GM19328 (cell line): Measurements from ENCODE around the gene NYAP2.
A peak's percentile ranks its signal among the peaks of the same experiment; 100 is the strongest.

Experiments
- ATAC-seq: cut with Tn5 transposase; IDR thresholded peaks from one replicate; pipeline ENCODE4 v1.9.1; 2021; ENCODE audit warnings: mild to moderate bottlenecking, moderate library complexity; ENCODE audit not compliant: unreplicated experiment

The NYAP2 gene

DNA sequence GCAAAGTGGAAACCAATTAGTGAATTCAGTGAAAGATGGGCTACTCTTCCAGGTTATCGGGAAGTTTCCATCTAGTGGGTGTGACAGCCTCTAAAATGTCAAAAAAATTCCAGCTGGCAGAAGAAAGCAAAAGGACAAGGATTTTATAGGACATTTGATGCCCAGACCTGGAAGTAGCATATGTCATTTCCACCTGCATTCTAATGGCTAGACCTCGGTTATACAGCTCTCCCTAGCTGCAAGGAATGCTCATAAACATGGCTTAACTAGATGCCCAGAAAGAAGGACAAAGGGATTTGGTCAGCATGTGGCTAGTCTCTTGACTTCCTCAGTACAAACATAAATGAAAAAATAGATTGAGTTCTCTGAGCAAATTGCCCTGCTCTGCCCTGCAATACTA is 215.4 kb downstream of the NYAP2 start:
- no peak for ATAC-seq

DNA sequence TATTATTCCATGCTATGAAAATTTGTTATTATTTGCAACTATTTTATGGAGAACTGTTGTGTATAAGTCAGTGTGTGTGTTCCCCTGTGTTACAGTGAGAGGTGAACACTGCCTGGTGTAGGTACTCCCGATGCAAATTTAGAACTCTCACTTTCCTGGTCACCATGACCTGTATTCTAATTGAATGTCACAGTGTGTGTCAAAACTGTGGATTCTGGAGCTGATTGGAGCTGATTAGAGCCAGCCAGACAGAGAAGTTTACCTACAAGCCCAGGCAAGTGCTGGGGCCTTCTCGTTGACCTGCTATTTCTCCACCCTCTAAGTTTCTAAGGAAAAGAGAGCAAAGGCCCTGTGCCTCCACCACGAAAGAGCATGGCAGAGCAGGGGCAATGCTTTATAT is 216.0 kb downstream of the NYAP2 start:
- no peak for ATAC-seq

DNA sequence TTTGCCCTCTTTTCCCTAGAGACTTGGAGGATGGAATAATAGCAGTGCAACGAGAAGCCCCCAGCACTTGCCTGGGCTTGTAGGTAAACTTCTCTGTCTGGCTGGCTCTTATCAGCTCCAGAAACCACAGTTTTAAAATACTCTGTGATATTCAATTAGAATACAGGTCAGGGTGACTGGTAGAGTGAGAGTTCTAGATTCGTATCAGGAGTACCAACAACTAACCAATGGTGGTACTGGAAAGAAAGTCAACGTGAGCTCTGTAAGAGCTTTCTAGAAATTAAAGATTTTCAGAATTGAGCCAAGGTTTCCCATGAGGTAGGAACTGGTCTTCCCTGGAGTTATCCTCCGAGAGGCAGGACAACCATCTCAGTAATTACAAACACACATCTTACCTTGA is 216.9 kb downstream of the NYAP2 start:
- no peak for ATAC-seq

DNA sequence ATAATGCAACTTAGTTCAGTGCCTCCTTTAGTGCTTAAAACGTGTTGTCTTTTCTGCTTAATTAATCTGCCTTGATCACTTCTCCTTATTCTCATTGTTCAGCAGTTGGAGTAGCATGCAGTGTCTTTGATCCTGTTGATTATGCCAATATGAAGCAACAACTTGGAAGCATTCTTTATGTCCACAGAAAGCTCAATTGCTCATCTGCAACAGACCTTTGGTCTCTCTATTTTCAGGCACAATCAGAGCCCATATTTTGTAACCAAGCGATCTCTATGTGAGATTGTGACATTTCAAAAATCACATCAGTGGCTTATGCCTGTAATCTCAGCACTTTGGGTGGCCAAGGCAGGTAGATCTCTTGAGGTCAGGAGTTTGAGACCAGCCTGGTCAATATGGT is 217.3 kb downstream of the NYAP2 start:
- ATAC-seq = no peak

DNA sequence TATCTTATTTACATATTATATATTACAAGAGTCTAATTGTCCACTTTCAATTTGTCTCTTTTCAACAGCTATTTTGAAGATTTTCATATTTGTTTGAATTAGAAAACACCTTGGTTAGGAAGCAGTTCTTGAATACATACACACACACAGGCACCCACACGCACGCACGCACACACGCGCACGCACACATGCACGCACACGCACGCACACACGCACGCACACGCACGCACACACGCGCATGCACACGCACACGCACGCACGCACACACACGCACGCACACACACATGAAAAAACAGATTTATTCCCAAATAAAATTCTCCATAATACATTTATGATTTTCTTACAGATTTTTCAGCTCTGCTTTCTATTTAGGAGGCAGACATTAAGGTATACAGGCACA is 220.7 kb downstream of the NYAP2 start:
- ATAC-seq = no peak

DNA sequence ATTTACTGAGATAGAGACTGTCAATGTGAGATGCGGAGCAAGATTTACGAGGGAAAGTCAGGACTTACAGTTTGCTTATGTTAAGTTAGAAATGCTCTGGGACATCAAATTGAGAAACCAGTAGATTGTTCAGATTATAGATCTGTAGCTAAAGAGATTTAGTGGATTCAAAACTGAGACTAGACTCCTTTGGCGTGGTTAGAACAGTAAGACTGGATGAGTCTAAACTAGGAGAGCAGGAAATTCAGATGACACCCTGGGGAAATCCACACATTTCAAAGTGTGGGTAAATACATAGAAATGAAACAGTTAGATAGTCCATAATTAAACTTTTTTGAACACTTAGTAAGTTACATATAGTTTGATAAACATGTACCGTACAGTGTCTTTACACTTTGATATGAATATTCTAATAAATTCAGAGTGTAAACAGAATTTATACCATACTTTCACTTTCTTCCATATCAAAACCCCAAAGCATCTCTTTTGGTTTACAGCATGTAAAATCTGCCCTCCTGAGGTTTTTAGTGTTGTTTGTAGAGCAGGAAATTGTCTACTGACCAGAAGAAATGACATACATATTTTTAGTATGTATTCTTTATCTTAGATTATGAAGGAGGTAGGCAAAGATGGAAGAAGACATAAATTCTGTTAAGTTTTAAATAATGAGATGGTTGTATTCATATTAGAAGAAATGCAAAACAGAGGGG is 231.5 kb downstream of the NYAP2 start:
- ATAC-seq = no peak

DNA sequence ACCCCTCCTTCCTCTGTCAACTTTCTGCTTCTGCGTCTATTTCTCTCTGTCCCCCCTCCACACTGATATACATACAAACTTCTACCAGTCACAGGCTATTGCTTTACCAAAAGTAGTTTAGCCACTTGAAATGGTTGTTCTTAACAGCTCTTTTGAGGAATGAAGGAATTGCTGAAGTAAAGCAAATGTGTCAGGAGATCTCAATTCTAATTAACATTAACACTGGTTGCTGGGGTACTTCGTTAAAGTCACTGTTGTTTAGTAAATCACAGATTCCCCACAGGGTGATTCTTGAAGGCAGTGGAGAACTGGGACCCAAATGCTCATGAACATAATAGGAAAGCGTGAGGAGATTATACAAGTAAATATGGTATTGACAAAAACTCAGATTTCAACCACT is 232.8 kb downstream of the NYAP2 start:
- no peak for ATAC-seq

DNA sequence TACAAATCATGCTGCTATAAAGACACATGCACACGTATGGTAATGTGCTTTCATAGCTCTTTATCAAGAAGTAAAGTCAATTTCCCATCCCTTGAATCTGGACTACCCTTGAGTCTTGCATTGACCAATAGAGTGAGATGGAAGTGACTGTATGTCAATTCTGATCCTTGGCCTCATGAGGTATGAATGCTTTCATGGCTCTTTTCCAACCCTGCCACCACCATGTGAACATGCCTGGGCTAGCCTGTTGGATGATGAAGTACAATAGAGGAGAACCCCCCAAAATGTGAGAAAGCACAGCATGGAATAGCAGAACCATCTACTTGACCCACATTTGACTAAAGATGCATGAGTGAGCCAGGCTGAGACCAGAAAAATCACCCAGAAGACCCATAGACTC is 237.0 kb downstream of the NYAP2 start:
- no peak for ATAC-seq

DNA sequence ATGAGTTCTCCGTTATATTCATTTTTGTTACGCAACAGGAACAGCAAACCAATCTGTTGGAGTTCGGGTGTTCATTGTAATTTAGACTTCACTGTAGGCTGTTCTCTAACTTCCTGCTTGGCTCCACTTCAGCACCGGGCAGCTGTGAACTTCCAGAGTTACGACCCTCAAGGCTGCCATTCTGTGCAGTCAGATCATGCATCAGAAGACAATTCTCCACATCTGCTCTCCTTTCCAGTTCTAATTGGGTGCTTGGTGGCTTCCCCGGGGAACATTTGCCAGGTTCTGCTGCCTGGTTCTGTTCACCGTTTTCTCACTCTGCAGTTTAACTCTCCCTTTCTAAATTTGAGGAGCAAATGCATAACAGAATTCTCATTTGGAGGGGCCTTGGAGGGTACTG is 237.7 kb downstream of the NYAP2 start:
- no peak for ATAC-seq

DNA sequence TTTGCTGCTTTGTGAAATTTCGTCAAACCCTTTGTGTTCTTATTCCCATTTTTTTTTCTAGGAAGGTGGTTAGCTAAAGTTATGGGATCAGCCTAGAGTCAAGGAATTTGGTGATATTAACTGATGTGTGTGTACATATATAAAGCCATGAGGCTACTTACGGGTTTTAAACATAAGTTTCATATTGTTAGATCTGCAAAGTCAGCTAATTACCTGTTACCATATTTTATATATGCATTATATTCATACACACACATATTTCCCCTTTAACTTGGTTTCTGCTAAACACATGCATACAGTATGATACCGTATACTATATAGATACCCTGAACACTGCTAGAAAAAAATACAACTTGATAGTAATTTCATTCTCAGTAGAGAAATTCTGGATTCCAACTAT is 241.0 kb downstream of the NYAP2 start:
- ATAC-seq = no peak

DNA sequence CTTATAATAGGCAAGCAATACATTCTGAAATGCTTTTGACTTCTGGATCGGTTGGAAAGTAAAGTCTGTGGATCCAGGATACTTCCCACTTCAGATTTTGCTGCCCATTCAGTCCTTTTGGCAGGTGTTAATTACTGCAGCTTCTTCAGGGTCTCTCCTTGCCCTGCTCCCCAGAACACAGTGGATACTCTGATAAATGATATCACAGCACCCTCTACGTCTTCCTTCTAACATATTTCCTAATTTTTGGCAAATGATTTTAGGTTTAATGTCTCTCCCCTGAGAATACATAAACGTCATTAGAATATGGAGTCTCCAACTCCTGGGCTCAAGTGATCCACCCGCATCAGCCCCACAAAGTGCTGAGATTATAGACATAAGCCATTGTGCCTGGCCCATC is 249.8 kb downstream of the NYAP2 start:
- no peak for ATAC-seq

DNA sequence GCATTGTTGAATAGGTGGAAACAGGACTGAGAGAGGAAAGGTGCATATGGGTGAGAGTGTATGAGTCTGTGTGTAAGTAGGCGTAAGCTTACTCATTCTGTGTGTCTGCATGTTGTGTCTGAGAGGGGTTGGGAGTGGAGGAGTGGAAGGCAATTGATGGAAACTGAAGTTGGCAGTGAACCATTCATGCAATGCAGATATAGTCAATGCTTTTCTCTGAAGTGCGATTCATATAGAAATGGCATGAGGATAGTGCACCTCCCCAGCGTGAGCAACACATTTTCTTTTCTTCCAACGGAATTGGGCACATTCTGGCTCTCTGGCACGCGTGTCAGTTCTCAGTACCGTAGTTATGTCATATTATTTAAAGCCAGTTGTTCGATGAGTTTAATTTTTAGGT is 250.5 kb downstream of the NYAP2 start:
- ATAC-seq = no peak

DNA sequence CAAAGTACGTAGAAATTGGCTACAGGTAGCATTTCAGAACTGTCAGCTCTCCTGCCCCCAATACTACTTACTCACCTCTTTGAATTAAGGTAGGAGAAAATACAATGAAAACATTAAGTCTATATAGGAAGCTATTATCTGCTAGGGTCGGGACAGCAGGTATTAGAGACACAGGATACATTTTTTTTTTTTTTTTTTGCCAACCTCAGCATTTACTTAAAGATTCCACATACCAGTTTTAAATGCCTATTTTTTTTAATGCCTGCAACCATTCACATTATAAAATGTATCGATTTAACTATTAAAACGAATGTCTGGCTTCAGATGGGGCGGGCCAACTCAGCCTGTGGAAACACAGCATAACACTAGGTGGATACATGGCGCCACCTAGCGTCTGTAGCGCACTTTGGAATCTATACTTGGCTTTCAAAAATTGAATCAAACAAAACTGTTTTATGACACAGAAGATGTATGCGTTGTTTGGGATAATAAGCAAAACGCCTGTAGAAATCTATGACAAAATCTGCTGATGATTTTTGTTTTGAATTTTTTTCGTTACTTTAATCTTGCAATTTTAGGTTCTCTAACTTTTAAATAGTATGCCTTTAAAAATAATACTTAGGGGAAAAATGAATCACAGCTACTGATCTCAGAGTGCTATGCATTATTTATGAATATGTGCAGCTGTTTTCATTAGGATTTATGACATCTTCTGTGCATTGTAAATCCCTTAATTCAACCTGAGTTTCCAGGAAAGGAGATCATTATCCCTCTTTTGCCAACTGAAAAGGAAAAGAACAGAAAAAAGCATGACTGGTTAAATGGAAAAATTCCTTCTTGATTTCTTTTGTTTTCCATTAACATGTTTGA is 261.0 kb downstream of the NYAP2 start:
- peak; percentile 71 for ATAC-seq

DNA sequence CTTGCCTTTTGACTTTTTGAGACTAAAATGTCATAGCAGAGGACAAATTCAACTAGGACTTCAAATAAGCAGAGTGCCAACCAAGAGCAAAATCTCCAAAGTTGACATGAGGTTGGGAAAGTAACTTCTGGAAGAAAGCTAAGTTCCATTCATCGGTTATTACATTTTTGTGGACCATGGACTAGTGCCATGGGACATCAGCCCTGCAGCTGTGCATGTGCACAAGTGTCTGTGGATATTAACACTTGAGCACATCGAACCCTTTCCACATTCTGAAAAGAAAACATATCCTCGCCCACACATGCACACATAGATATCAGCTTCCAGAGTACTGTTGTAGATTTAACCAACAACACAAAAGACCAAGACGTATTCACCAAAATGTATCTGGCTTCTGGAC is 262.6 kb downstream of the NYAP2 start:
- no peak for ATAC-seq

DNA sequence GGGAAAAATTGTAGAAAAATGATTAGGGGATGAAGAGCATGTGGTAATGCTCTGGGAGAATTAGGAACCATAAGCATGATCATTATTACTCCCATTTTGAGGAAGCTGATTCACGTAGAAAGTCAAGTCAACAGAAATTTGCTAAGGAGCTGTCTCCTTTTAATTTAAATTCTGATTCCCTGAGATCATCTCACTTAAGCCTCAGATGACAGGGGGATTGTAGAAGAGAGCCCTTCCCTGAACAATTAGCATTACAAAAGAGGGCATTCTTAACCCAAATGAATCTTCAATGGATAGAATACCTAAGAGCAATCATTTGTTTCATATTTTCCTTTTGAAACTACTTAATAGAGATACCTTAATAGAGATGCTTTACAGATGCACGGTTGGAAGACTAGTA is 267.9 kb downstream of the NYAP2 start:
- no peak for ATAC-seq

DNA sequence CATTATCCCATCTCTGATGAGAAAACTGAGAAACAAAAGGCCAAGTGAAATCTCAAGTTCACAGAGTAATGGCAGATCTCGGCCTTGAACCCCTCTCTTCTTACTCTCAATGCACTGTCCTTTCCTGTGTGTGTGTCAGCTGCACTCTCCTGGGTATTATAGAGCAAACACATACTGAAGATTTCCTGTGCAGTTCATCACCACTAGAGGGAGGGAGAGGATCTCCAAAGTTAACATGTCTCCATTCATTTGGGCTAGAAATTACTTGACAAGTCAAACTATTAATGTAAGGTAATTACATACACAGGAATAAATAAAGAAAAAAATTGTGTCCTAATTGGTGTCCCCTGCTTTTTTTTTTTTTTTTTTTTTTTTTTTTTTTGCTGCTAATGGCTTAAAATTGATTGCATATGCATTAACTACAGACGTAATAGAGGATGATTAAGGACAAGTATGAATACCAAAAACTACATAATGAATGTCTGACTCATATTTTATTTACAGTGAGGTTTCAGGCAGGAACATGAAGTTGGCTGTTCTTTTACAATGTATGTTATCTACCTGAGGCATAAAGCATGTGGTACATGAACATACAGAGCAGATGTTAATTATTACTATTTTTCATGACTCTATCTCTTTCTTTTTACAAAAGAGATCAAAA is 269.2 kb downstream of the NYAP2 start:
- ATAC-seq = peak; percentile 81

DNA sequence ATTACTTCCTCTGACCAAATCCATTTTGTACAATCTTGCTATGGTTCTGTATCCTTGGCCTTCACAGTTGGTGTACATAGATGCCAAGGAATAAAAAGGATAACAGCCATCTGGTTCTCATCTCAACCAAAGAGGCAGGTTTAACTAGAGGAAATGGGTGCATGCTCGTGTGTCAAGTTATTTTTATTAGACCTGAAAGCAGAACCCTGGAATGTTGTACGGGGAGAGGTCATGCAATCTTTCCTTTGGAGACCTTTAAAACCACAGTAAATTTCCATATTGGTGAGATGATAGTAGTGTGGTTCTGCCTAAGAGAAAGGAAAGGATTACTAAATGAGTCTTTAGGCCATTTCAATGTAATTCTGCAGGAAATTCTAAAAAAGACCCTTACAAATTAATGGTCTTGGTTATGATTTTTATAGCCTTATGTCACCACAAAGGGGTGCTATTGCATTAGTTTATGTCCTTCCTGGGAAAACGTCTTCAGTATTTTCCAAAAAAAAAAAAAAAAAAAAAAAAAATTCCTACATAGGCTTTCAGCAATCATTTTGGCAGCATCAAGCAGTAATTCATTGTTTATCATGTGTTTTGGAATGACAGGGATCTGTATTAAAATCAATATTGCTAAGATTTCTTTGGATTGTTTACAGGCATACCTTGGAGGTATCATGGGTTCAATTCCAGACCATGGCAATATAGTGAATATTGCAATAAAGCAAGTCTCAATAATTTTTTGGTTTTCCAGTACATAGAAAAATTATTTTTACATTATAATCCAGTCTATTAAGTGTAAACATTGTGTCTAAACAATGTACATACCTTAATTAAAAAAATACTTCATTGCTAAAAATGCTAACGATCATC is 270.8 kb downstream of the NYAP2 start:
- ATAC-seq = no peak

DNA sequence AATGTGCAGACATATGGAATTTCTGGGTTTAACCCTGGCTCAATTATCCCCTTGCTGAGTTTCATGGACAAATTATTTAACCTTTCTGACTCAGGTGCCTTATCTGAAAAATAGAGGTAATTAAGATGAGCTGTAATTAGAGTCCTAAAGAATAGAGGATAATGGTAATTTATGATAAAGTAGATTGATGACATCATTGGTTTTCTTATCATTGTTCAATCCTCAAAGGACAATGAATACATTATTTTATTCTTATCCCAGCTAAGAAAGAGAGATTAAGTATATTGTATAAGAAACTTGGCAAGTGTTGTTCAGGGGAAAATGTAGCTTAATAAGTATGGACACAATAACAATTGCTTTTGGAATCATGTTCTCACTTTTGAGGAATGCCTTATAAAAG is 279.3 kb downstream of the NYAP2 start:
- no peak for ATAC-seq

DNA sequence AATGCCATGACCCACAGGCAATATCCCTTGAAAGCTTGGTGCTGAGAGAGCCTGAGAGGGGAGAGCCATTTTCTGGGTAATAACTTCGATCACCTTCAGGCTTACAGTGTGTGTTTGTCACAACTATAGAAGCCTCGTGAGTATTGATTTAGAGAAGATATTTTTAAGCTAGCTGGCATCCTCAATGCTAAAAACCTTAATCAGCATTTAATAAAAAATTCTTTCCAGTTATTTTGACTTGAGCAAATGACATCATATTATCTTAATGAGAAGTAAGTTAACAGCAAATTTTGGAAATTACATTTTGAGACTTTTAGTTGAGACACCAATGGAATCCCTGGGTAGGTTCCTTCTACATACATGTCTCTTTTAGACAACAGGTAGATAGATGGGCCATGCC is 283.7 kb downstream of the NYAP2 start:
- ATAC-seq = no peak

DNA sequence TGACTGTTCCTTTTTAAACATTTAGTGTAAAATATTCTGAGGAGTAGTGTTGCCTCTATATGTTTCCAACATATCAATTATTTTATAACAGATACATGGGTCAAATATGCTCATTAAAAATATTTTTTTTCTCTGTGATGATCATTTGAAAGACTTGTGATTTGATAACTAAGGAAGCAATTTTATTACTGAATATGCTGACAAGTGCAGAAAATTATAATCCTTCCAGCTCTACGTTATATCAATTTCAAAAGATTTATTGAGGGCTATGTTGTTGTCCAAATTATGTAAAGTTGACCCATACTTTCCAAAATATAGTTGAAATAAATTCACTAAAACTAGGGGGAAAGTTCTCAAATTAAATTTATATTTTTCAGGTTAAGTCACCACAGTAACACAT is 290.6 kb downstream of the NYAP2 start:
- ATAC-seq = no peak

DNA sequence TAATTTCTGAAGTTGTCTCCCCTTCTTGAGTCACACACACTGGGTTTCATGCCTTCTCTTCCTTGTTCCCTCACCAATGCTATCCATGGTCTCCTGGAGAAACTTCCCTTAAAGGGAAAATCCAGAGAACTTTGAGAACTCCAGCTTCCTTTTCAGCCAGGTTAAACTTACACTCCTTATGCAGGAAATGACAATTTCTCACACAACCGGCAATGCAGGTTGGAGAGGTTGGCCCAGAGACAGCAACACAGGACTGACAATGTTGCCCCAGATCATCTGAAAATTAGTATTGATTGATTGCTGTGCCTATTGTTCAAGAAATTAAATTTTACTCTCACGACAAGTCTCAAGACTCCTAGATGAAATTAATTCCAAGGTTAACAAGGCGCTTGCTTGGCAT is 292.2 kb downstream of the NYAP2 start:
- no peak for ATAC-seq
